ENCODE measurements around the gene TBC1D14.

TBC1D14 gene

DNA sequence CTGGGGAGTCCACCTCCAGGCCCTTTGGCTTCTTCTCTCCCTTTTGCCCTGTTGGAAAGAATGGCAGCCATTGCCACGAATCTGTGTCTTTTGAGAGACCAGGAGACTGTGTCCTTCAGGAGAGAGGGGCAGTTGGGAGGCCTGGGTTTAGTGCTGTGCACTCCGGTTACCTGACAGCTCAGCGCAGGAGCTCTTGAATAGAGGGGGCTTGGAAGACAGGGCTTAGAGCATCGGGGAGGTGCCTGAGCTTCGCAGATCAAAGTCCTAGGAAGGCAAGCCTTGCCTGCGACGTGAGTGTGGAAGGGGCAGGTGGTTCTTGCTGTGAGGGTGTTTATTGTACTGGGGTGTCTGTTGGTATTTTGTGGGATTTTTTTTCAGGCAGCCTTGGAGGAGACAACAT lies 91.6 kb downstream of the TBC1D14 start:
- DNase-seq (ENCODE audit: low spot score): no peak

DNA sequence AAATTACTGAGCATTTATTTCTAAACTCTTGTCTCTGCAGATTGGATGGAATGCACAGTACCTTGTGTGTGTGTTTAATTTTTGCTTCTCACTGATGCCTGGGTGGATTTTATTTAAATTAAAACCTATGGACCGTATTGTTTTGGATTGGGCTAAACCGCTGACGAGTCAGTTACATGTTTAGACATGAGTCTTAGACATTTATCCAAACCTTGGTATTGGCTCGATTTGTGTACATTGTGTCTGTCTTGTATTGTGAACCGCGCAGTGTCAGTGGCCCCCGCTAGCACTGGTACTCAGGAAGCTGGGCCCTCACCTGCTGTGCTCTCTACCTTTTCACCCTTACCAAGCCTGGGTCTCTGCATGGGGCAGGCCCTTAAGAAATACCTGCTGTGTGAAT lies 92.7 kb downstream of the TBC1D14 start:
- DNase-seq (ENCODE audit: low spot score): no peak

DNA sequence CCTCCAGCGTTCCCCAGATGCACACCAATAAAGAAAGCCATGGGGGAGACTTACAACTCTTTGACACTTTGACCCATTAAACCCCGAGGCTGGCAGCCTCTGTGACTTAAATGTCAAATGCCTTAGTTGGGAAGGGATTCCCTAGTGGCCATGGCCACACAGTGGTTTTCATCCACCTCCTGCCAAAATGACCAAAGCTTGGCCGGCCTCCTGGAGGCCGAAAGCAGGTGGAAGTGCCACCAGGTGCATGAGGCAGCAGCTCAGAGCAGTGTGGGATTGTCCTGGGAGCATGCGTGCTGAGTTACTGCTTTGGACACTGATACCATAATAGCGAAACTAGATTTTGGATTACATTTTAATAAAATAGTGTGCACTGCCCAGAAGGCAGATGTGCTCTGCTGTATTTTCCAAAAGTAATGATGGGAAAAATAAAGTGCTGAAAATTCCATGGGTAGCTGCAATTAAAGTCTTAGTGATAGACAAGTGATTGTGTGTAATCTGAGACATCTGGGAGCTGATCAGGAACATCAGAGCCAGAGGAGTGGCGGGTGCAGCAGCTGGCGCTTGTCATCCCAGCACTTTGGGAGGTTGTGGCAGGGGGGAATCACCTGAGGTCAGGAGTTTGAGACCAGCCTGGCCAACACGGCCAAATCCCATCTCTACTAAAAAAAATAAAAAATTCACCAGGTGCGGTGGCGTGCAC lies 93.7 kb downstream of the TBC1D14 start:
- no peak for DNase-seq (ENCODE audit: low spot score)

GRCh38 chr4:7003879-7004240 lies 94.2 kb downstream of the TBC1D14 start:
- no peak for DNase-seq (ENCODE audit: low spot score)

DNA sequence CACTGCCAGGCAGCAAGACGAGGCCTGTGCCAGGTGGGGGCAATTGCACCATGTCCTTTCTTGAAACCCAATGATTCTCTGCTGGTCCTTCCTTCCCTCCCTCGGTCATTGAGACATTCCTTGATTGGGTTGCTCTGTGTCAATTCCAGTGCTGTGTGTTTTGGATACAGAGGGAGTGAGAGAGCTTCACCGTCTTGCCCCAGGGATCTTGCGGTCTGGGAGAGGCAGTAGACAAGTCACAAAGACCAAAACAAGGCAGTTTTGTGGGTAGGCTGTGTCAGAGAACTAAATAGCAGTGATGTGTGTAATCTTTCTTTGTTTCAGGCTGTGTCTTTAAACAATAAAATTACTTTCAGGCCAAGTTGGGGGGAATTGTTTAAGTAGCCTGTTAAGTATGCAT lies 94.7 kb downstream of the TBC1D14 start:
- DNase-seq (ENCODE audit: low spot score): no peak

DNA sequence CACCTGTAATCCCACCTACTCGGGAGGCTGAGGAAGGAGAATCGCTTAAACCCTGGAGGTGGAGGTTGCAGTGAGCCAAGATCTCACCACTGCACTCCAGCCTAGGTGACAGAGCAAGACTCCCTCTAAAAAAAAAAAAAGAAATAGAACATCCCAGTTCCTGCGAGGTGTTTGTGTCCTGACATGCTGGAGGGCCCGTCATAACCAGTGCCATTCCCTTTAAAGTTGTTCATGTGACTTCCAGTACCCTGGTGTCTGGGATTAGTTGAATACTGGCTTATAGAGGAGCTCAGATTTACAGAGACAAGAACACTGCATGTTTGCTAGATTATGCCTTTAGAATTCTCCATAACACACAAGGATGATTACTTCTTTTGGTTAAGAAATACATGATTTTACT lies 95.9 kb downstream of the TBC1D14 start:
- DNase-seq (ENCODE audit: low spot score): no peak

- no peak for DNase-seq (ENCODE audit: low spot score)
Measured at GRCh38 chr4:7006411-7006810, 96.8 kb downstream of the TBC1D14 start.

DNA sequence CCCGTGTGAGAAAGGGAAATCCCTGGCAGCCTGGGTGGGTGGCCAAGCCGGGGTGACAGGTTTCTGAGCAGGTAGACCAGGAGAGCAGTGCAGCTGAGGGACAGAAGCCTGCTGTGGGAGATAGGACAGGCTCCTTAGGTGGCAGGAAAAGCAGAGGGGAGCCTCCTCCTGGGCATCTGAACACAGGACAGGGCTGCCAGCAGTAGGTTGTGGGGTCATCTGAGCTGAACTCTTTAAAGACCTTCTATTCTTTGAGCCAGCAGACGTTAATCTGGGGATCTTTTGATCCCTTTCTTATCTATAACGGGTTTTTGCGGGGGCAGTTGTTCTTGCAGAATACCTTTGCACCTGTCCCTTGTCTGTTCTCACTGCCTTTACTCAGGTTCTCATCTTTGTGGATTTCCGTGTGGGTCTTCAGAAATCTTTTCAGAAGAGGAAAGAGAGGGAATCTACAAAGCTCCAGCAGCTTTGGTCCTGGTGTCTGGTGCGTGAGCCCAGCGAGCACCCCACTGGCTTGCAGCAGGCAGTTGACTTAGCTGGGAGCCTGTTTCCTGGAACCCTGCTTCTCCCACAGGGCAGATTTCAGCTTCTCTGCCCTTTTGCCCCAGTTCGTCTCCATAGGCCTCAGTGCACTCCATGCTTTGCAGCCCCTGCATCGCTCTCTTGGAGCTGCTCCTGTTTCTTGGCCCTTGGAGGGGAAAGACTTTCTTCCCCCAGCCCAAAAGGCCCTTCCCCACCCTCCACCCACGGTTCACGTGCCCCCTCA lies 97.7 kb downstream of the TBC1D14 start:
- no peak for DNase-seq (ENCODE audit: low spot score)

- DNase-seq (ENCODE audit: low spot score): no peak
Measured at GRCh38 chr4:7007944-7008343, 98.3 kb downstream of the TBC1D14 start.

DNA sequence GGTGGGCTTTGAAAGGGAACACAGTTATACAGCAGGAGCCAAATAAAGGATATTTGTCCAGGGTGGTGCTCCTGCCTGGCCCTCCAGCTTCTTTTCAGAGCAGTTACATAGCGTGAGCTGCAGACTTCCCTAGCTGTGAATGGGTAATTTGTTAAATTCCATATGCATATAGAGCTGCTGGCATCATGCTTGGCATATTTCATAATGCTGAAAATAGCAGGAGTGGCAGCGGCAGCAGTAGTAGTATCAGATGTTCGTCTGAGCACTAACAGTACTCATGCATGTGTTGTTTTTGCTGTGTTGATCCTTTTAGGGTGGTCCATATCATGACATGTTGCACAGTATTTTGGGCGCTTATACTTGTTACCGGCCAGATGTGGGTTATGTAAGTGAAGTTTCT lies 99.9 kb downstream of the TBC1D14 start:
- no peak for DNase-seq (ENCODE audit: low spot score)

DNA sequence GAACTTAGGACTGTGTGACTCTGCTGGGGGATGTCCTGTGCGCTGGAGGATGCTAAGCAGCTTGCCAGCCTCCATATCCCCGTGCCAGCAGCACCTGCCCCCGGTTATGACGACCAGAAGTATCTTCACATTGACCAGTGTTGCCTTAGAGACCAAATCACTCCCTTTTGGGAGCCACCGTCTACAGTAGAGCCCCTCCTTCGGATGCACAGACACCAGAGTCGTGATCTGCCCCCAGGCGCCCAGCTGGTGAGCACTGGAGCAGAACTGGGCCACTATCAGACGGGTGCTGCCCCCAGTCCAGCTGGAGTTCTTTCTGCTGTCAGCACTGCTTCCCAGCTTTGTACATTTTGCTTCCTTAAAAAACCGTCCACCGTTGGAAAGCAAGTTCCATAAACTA lies 103.5 kb downstream of the TBC1D14 start:
- DNase-seq (ENCODE audit: low spot score): no peak

DNA sequence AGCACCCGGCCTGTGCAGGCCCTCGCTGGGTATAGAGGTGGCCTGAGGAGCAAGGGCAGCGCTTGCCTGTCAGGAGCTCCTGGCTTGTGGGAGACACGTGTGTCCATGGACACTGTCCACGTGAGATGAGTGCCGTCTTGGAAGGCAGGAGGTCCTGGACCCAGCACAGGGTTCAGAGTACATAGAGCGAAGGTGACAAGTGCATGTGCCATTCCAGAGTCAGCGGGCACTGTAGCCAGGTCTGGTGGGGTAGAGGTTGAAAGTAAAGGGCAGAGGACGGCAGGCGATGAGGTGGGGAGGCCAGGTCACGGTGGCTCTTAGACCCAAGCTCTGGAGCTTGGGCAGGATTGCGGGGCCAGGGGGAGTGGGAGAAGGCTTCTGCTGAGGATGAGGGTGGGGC lies 105.2 kb downstream of the TBC1D14 start:
- DNase-seq (ENCODE audit: low spot score): no peak

DNA sequence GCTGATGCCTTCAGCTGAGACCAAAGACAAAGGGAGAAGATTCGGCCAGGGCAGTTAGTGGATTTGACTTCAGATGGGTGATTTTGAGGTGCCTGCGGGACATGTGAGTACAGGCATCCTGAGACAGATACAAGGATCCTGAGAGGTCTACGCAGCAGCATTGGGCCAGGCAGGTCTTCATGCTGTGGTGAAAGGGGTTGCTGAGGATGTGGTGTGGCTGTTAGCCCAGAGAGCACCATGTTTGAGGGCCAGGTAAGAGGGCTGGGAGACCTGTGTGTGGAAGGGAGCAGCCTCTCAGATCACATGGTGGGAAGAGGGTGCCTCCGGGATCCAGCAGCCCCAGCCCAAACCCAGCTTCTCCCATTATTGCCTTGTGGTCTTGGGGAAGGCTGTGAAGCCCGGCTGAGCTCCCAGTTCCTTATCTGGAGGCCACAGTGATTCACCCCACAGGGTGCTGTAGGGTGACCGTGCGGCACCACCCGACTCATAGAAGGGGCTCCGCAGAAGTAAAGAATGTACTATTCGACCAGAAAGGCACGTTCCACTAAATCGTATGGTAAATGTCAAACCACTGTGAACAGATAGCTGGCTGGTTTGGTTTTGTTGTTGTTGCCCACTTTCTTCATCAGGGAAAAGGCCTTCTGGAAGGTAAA lies 105.9 kb downstream of the TBC1D14 start:
- DNase-seq (ENCODE audit: low spot score): no peak

- DNase-seq (ENCODE audit: low spot score): no peak
Measured at GRCh38 chr4:7016086-7016485, 106.5 kb downstream of the TBC1D14 start.

DNA sequence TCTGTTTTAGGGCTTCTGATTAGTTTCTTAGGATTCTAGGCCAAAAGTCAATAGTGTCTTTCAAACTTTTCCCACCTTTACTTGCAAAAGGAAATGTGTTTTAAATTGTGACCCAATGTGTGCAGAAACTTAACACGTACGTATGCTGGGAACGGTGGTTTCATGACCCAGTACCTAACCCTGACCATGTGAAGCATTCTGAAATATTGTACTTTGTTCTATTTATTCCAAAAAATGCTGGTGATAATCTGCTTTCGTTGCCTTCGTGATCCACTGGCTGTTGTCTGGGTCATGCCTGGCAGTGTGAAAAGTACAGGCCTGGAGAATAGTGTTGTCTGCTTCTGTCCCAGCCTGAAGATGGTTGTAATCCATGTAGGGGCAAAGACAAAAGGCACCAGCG lies 106.9 kb downstream of the TBC1D14 start:
- DNase-seq (ENCODE audit: low spot score): no peak

GRCh38 chr4:7017446-7018048 lies 107.9 kb downstream of the TBC1D14 start:
- no peak for DNase-seq (ENCODE audit: low spot score)

GRCh38 chr4:7018281-7018680 lies 108.7 kb downstream of the TBC1D14 start:
- no peak for DNase-seq (ENCODE audit: low spot score)

DNA sequence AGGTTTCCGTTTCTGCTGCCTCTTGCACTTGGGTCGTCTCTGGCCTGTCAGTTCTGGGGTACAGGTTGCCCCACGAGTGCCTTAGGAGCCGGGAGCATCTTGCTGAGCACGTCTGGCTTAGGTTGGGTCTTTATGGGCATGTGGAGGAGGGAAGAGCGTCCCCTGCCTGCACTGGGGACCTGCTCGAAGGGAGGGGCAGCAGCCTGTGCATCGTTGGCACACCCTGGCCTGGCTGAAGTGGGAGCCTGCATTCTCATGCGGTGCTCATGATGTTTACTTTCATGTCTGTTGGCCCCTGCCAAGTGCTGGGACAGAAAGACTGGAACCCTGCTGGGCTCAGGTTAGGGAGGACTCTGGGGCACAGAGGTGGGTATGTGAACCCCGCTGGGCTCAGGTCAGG lies 109.7 kb downstream of the TBC1D14 start:
- DNase-seq (ENCODE audit: low spot score): no peak

GRCh38 chr4:7020290-7020689 lies 110.7 kb downstream of the TBC1D14 start:
- no peak for DNase-seq (ENCODE audit: low spot score)

- no peak for DNase-seq (ENCODE audit: low spot score)
Measured at GRCh38 chr4:7020856-7021255, 111.2 kb downstream of the TBC1D14 start.

GRCh38 chr4:7021355-7021754 lies 111.7 kb downstream of the TBC1D14 start:
- no peak for DNase-seq (ENCODE audit: low spot score)

- DNase-seq (ENCODE audit: low spot score): no peak
Measured at GRCh38 chr4:7021930-7022664, 112.5 kb downstream of the TBC1D14 start.
